Measurements from ENCODE around the gene ZFP1. TPM values are rescaled to one million over a fixed set of nuclear protein-coding genes. Genes with fewer than 3 reads are reported as not detected.

ZFP1 gene
- total and polyA plus RNA-seq, 12 donors: 3.0 to 11.5 (median 6.9) TPM

GRCh38 chr16:75130150-75130771 is 18.1 kb upstream of the ZFP1 start:
- peak in 1 of 8 donors; percentile 55 for ATAC-seq
- intact Hi-C loops (cut with DNase I): loop anchor here in 2 of 10 donors (5.0 to 10.0 kb wide), 2 partner anchors 423 to 425 kb away; partner anchors contain the start of gene MLKL (in 1 of the 2)

DNA sequence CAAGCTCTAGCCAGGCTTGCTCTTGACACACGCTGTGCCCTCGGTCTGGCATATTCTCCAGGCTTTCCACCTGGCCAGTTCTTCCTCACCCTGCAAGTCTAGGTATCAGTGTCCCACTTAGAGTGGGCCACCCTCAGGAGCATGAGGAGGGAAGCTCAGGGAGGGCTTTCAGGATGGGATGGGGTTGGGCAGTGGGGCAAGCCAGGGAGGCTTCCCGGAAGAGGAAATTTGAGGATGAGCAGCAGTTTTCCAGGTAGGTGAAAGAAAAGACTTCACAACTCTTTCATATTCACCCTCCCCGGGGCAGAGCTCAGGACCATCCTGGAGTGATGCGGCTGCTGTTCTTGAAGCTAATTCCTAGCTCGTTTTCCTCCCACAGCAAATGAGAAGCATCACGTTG is 17.2 kb upstream of the ZFP1 start:
- ATAC-seq: no peak
- Histone ChIP-seq H3K4me1 (no peaks in the 10 kb centered on the region), H3K4me3 (no peak overlapping the region), H3K27me3 (peaks cover 0 to 9% (median 0%) of the 10 kb centered on the region in 7 donors), H3K27ac (no peak overlapping the region), H3K36me3 (no peaks in the 10 kb centered on the region), H3K9me3 (peaks cover 0 to 17% (median 5%) of the 10 kb centered on the region in 11 donors)
- WGBS, 2 donors: 61 to 67% methylated on average over 7 of the region's 7 CpGs
- TF ChIP-seq, protein P1, sequence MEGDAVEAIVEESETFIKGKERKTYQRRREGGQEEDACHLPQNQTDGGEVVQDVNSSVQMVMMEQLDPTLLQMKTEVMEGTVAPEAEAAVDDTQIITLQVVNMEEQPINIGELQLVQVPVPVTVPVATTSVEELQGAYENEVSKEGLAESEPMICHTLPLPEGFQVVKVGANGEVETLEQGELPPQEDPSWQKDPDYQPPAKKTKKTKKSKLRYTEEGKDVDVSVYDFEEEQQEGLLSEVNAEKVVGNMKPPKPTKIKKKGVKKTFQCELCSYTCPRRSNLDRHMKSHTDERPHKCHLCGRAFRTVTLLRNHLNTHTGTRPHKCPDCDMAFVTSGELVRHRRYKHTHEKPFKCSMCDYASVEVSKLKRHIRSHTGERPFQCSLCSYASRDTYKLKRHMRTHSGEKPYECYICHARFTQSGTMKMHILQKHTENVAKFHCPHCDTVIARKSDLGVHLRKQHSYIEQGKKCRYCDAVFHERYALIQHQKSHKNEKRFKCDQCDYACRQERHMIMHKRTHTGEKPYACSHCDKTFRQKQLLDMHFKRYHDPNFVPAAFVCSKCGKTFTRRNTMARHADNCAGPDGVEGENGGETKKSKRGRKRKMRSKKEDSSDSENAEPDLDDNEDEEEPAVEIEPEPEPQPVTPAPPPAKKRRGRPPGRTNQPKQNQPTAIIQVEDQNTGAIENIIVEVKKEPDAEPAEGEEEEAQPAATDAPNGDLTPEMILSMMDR (IDR thresholded peaks at IDR 0.05): no peak
- DNase-seq: no peak
- intact Hi-C loops (cut with DNase I): loop anchor here in 2 of 10 donors (5.0 to 10.0 kb wide), 2 partner anchors 424 to 426 kb away; partner anchors contain the start of gene MLKL (in 1 of the 2)

More at GRCh38 chr16:75130150-75130771, 18.1 kb upstream of the ZFP1 start:
- 83 to 88% methylated on average over 9 of the region's 9 CpGs for WGBS, 2 donors
- peaks cover 0 to 9% (median 0%) of the 10 kb centered on the region in 7 donors for H3K27me3 ChIP-seq
- TF ChIP-seq, protein P1 (IDR thresholded peaks at IDR 0.05): peak in 6 of 9 donors; percentile 18 to 49 (median 34)
- no peaks in the 10 kb centered on the region for H3K36me3 ChIP-seq
- DNase-seq: no peak
- H3K27ac ChIP-seq: no peak overlapping the region
- no peaks in the 10 kb centered on the region for H3K4me1 ChIP-seq
- peaks cover 0 to 17% (median 5%) of the 10 kb centered on the region in 11 donors for H3K9me3 ChIP-seq
- H3K4me3 ChIP-seq: no peak overlapping the region

DNA sequence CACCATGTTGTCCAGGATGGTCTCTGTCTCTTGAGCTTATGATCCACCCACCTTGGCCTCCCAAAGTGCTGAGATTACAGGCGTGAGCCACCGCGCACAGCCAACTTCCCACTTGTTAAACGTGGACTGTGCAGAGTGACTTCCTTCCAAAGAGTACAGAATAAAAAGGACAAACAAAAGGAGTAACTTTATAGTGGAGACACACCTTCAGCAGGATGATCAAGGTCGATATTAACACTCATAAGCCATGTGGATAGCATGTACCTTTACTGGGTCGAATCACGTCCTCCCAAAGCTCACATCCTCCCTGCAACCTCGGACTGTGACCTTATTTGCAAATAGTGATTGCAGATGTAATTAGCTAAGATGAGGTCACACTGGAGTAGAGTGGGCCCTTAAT is 10.1 kb upstream of the ZFP1 start:
- Histone ChIP-seq H3K4me1 (no peaks in the 10 kb centered on the region), H3K36me3 (no peaks in the 10 kb centered on the region), H3K27ac (no peak overlapping the region), H3K4me3 (no peak overlapping the region), H3K27me3 (no peaks in the 10 kb centered on the region), H3K9me3 (no peaks in the 10 kb centered on the region)
- DNase-seq (no peak), ATAC-seq (no peak)
- WGBS, 2 donors: 63 to 72% methylated on average over 8 of the region's 8 CpGs
- intact Hi-C loops (cut with DNase I): loop anchor here in 1 of 10 donors (10.0 kb wide), 1 partner anchor 433 kb away; the partner anchor contains the start of gene MLKL
- TF ChIP-seq, protein P1 (IDR thresholded peaks at IDR 0.05): no peak

GRCh38 chr16:75138636-75139035 is 9.7 kb upstream of the ZFP1 start:
- Histone ChIP-seq H3K27me3 (no peaks in the 10 kb centered on the region), H3K4me1 (no peaks in the 10 kb centered on the region), H3K4me3 (no peak overlapping the region), H3K27ac (no peak overlapping the region), H3K36me3 (no peaks in the 10 kb centered on the region), H3K9me3 (no peaks in the 10 kb centered on the region)
- TF ChIP-seq, protein P1 (IDR thresholded peaks at IDR 0.05): no peak
- intact Hi-C loops (cut with DNase I): loop anchor here in 1 of 10 donors (10.0 kb wide), 1 partner anchor 434 kb away; the partner anchor contains the start of gene MLKL
- ATAC-seq (no peak), DNase-seq (no peak)
- 43 to 44% methylated on average over 9 of the region's 9 CpGs for WGBS, 2 donors

Data from heart right ventricle (tissue), 16 donors.